H9 (cell line): Measurements from ENCODE around the gene SRGAP1. TPM values are rescaled to one million over a fixed set of nuclear protein-coding genes. Genes with fewer than 3 reads are reported as not detected.

Source experiments
- DNase-seq: peaks from one replicate; pipeline ENCODE4 v3.0.0-alpha.2; 2017
- H2AFZ ChIP-seq: one replicate; pipeline ENCODE4 v1.6.1; 2013; ENCODE audit warnings: mild to moderate bottlenecking, low read length, control low read depth, moderate library complexity
- H2AK5ac ChIP-seq: 2 replicates; pipeline ENCODE4 v1.6.1; 2013; ENCODE audit warnings: low read length, control low read depth, mixed read lengths; ENCODE audit not compliant: insufficient read length
- H2BK120ac ChIP-seq: one replicate; pipeline ENCODE4 v1.6.1; 2013; ENCODE audit warnings: low read depth, mild to moderate bottlenecking, low read length, control low read depth, inconsistent platforms; ENCODE audit not compliant: poor library complexity, severe bottlenecking
- H2BK12ac ChIP-seq: 2 replicates; pipeline ENCODE4 v1.6.1; 2013; ENCODE audit warnings: low read length, control low read depth, mixed read lengths, low read depth; ENCODE audit not compliant: insufficient read length
- H2BK15ac ChIP-seq: 2 replicates; pipeline ENCODE4 v1.6.1; 2013; ENCODE audit warnings: low read depth, low read length, control low read depth
- H2BK20ac ChIP-seq: one replicate; pipeline ENCODE4 v1.6.1; 2013; ENCODE audit warnings: low read depth, mild to moderate bottlenecking, low read length, control low read depth, inconsistent platforms; ENCODE audit not compliant: poor library complexity, severe bottlenecking
- H2BK5ac ChIP-seq: 2 replicates; pipeline ENCODE4 v1.6.1; 2013; ENCODE audit warnings: low read length, control low read depth, mixed read lengths; ENCODE audit not compliant: insufficient read length
- H3K14ac ChIP-seq: 2 replicates; pipeline ENCODE4 v1.6.1; 2013; ENCODE audit warnings: low read length, control low read depth; ENCODE audit not compliant: insufficient read depth
- H3K18ac ChIP-seq: 2 replicates; pipeline ENCODE4 v1.6.1; 2013; ENCODE audit warnings: low read depth, mild to moderate bottlenecking, mixed read lengths, low read length, control low read depth; ENCODE audit not compliant: insufficient read length
- H3K23ac ChIP-seq: 2 replicates; pipeline ENCODE4 v1.6.1; 2013; ENCODE audit warnings: low read length, control low read depth, mixed read lengths, low read depth; ENCODE audit not compliant: insufficient read length
- H3K23me2 ChIP-seq: 2 replicates; pipeline ENCODE4 v1.6.1; 2013; ENCODE audit warnings: low read depth, mild to moderate bottlenecking, mixed read lengths, low read length, control low read depth; ENCODE audit not compliant: insufficient read length, poor library complexity, severe bottlenecking
- H3K27ac ChIP-seq: 2 replicates; pipeline ENCODE4 v1.5.1; 2013; ENCODE audit warnings: low read length, control low read depth, mixed read lengths, low read depth; ENCODE audit not compliant: insufficient read length
- H3K27me3 ChIP-seq: 2 replicates; pipeline ENCODE4 v1.6.1; 2013; ENCODE audit warnings: low read length, control low read depth, inconsistent platforms; ENCODE audit not compliant: insufficient read depth
- H3K4ac ChIP-seq: 2 replicates; pipeline ENCODE4 v1.6.1; 2013; ENCODE audit warnings: low read depth, mild to moderate bottlenecking, control low read depth, inconsistent platforms, low read length, moderate library complexity
- H3K4me1 ChIP-seq: 2 replicates; pipeline ENCODE4 v1.6.1; 2013; ENCODE audit warnings: low read length, control low read depth, inconsistent platforms; ENCODE audit not compliant: insufficient read depth
- H3K4me2 ChIP-seq: 2 replicates; pipeline ENCODE4 v1.6.1; 2013; ENCODE audit warnings: low read length, control low read depth, mixed read lengths; ENCODE audit not compliant: insufficient read length, insufficient read depth
- H3K56ac ChIP-seq: 2 replicates; pipeline ENCODE4 v1.6.1; 2013; ENCODE audit warnings: low read depth, mild to moderate bottlenecking, mixed read lengths, low read length, control low read depth; ENCODE audit not compliant: insufficient read length
- H3K79me1 ChIP-seq: 2 replicates; pipeline ENCODE4 v1.6.1; 2013; ENCODE audit warnings: low read depth, mild to moderate bottlenecking, moderate library complexity, low read length, control low read depth, inconsistent platforms; ENCODE audit not compliant: insufficient read depth, poor library complexity, severe bottlenecking
- H3K79me2 ChIP-seq: 2 replicates; pipeline ENCODE4 v1.6.1; 2013; ENCODE audit warnings: low read length, control low read depth, inconsistent platforms; ENCODE audit not compliant: insufficient read depth
- H3K9ac ChIP-seq: 2 replicates; pipeline ENCODE4 v1.6.1; 2013; ENCODE audit warnings: low read length, control low read depth, mixed read lengths; ENCODE audit not compliant: insufficient read length; ENCODE audit errors: extremely low read depth
- H3K9me3 ChIP-seq: one replicate; pipeline ENCODE4 v1.6.1; 2013; ENCODE audit warnings: low read depth, low read length, inconsistent platforms; ENCODE audit not compliant: control insufficient read depth
- H3T11ph ChIP-seq: one replicate; pipeline ENCODE4 v1.6.1; 2013; ENCODE audit warnings: mild to moderate bottlenecking, low read length, control low read depth, inconsistent platforms
- H4K20me1 ChIP-seq: one replicate; pipeline ENCODE4 v1.6.1; 2013; ENCODE audit not compliant: control insufficient read depth, insufficient read length, insufficient read depth
- H4K5ac ChIP-seq: 2 replicates; pipeline ENCODE4 v1.6.1; 2013; ENCODE audit warnings: low read depth, mild to moderate bottlenecking, mixed read lengths, low read length, control low read depth; ENCODE audit not compliant: insufficient read length
- H4K8ac ChIP-seq: replicated peaks from 2 replicates; pipeline ENCODE4 v1.6.1; 2013; ENCODE audit warnings: low read length, control low read depth, mixed read lengths, low read depth; ENCODE audit not compliant: insufficient read length
- H4K91ac ChIP-seq: 2 replicates; pipeline ENCODE4 v1.6.1; 2013; ENCODE audit warnings: low read depth, mild to moderate bottlenecking, moderate library complexity, mixed read lengths, low read length, control low read depth; ENCODE audit not compliant: insufficient read length
- H3K27ac Mint-ChIP-seq, 3 experiments: 2 replicates in 2 of 3; 3 replicates in 1 of 3; pipeline ENCODE4 v1.8.0; 2020 to 2021; ENCODE audit warnings: mixed read lengths in 3 of 3, mild to moderate bottlenecking in 1 of 3, moderate library complexity in 1 of 3
- H3K27me3 Mint-ChIP-seq: 2 replicates; pipeline ENCODE4 v1.8.0; 2021; ENCODE audit warnings: low read depth, mild to moderate bottlenecking, moderate library complexity, mixed read lengths
- H3K36me3 Mint-ChIP-seq, 3 experiments: 2 replicates in 2 of 3; 3 replicates in 1 of 3; pipeline ENCODE4 v1.8.0; 2020 to 2021; ENCODE audit warnings: low read depth in 3 of 3, mixed read lengths in 3 of 3; ENCODE audit not compliant: insufficient read depth in 1 of 3
- H3K4me1 Mint-ChIP-seq, 2 experiments: 2 replicates each; pipeline ENCODE4 v1.8.0; 2020; ENCODE audit warnings: mixed read lengths in 2 of 2
- H3K4me3 Mint-ChIP-seq, 2 experiments: 2 replicates in 1 of 2; 3 replicates in 1 of 2; pipeline ENCODE4 v1.8.0; 2020 to 2021; ENCODE audit warnings: mild to moderate bottlenecking in 2 of 2, mixed read lengths in 2 of 2, moderate library complexity in 1 of 2
- H3K9me3 Mint-ChIP-seq, 2 experiments: 2 replicates in 1 of 2; 3 replicates in 1 of 2; pipeline ENCODE4 v1.8.0; 2020; ENCODE audit warnings: mild to moderate bottlenecking in 2 of 2, mixed read lengths in 2 of 2, moderate library complexity in 1 of 2
- CTCF ChIP-seq: fragments of 200-600 bp; sonication (generic); conservative IDR thresholded peaks from 3 replicates; pipeline ENCODE4 v1.8.0; 2021; ENCODE audit warnings: antibody characterized with exemption, mild to moderate bottlenecking
- WGBS: extraction: QIAGEN DNeasy Blood & Tissue Kit; methylation state at CpG from one replicate; pipeline ENCODE4 v1.1.7; 2013; ENCODE audit warnings: missing lambda C conversion rate, low lambda C conversion rate, mixed read lengths; ENCODE audit not compliant: insufficient read length; ENCODE audit errors: extremely low coverage; 5-methylcytosine and 5-hydroxymethylcytosine counted together
- total RNA-seq: library from RNA; stranded (reverse); gene quantifications from 2 replicates; pipeline ENCODE4 v1.2.1, GENCODE V29; 2021

Gene SRGAP1
- total RNA-seq, 1 experiment from 2014 or later = 4.8 TPM

- H3K18ac ChIP-seq = no peak overlapping the region
- H2BK5ac ChIP-seq = no peak overlapping the region
- no peak overlapping the region for H3K4me2 ChIP-seq
- no peak overlapping the region for H4K5ac ChIP-seq
- no peaks in the 10 kb centered on the region for H3K4me1 ChIP-seq
- no peak overlapping the region for H3K56ac ChIP-seq
- no peak overlapping the region for H3T11ph ChIP-seq
- H3K79me2 ChIP-seq = no peaks in the 10 kb centered on the region
- peaks cover 3% of the 10 kb centered on the region for H3K79me1 ChIP-seq
- WGBS = no CpG with 5 or more reads among the region's 4 CpGs
- Mint-ChIP-seq H3K4me1 (no peaks in the 10 kb centered on the region), H3K36me3 (peaks cover 0 to 4% (median 0%) of the 10 kb centered on the region in 3 experiments; a peak in 1 of 7 replicates), H3K27me3 (no peaks in the 10 kb centered on the region), H3K4me3 (no peak overlapping the region), H3K9me3 (peaks cover 3% of the 10 kb centered on the region in 2 experiments; a peak in 3 of 5 replicates), H3K27ac (no peak overlapping the region)
- H3K27me3 ChIP-seq = no peaks in the 10 kb centered on the region
- no peak overlapping the region for H4K8ac ChIP-seq
- no peak overlapping the region for H2BK20ac ChIP-seq
- H4K20me1 ChIP-seq = no peaks in the 10 kb centered on the region
- H2BK12ac ChIP-seq = no peak overlapping the region
- H3K23ac ChIP-seq = no peak overlapping the region
- H2BK120ac ChIP-seq = no peak overlapping the region
- no peak overlapping the region for H4K91ac ChIP-seq
- H2BK15ac ChIP-seq = no peak overlapping the region
- H3K27ac ChIP-seq = no peak overlapping the region
- H2AK5ac ChIP-seq = no peak overlapping the region
- TF ChIP-seq CTCF = no peak
- H3K9me3 ChIP-seq = no peaks in the 10 kb centered on the region
- H2AFZ ChIP-seq = no peak overlapping the region
- H3K14ac ChIP-seq = no peak overlapping the region
- no peak for DNase-seq
- H3K9ac ChIP-seq = no peak overlapping the region
- H3K23me2 ChIP-seq = no peaks in the 10 kb centered on the region
- H3K4ac ChIP-seq = no peak overlapping the region
Measured at GRCh38 chr12:63904653-63905052, 60.2 kb downstream of the SRGAP1 start.
